GM18498 (cell line): Measurements from ENCODE around the gene JMJD4.
"Not testable (repeated sequence)": the region's sequence is repeated elsewhere in the genome, so short reads cannot be mapped to it uniquely, and the experiment has no call there.

Experiments used
- ATAC-seq: cut with Tn5 transposase; IDR thresholded peaks from one replicate; pipeline ENCODE4 v1.9.1; 2021; ENCODE audit warnings: mild to moderate bottlenecking, moderate library complexity; ENCODE audit not compliant: unreplicated experiment

The JMJD4 gene

GRCh38 chr1:227733751-227734545 lies 1.2 kb downstream of the JMJD4 start:
- ATAC-seq: no peak

- no peak for ATAC-seq
Observed at GRCh38 chr1:227733309-227733705, 1.8 kb downstream of the JMJD4 start.

- no peak for ATAC-seq
Observed at GRCh38 chr1:227732586-227733308, 2.4 kb downstream of the JMJD4 start.

- no peak for ATAC-seq
Observed at GRCh38 chr1:227731696-227732585, 3.2 kb downstream of the JMJD4 start.

DNA sequence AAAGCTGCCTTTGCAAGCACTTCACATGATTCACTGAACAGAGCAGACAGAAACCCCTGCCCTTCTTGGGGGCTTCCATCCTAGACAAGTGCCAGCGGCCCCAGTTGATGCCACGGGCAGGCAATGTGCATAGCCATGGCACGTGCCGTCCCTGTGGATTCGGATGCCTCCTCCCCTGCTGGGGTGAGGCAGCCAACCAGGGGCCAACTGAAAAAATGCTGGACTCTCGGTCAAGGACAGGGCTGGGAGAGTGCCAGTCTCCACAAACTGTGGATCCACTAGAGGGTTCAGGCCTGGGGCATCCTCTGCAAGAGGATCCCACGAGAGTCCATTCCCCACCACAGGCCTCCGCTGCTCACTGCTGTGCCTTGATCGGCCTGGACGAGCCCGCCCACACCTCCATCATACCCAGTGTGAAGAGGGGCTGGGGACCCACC lies 3.8 kb downstream of the JMJD4 start:
- ATAC-seq: no peak

GRCh38 chr1:227730630-227731151 lies 4.4 kb downstream of the JMJD4 start:
- ATAC-seq: no peak

- ATAC-seq: no peak
Observed at GRCh38 chr1:227729881-227730629, 5.0 kb downstream of the JMJD4 start.

- ATAC-seq: no peak
Observed at GRCh38 chr1:227729144-227729880, 5.8 kb downstream of the JMJD4 start.

DNA sequence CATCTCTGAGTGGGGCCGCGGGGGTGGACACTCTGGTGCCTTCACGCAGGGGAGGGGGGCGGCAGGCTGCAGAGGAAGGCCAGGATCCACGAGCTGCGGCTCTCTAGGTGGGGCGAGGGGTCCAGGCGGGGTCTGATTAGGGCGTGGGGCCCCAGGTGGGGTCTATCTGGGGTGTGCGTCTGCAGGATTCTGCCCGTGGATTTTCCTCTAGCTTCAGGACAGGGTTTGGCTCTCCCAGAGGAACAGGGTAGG lies 6.3 kb downstream of the JMJD4 start:
- no peak for ATAC-seq

GRCh38 chr1:227728059-227728891 lies 6.8 kb downstream of the JMJD4 start:
- ATAC-seq: peak; percentile 48

DNA sequence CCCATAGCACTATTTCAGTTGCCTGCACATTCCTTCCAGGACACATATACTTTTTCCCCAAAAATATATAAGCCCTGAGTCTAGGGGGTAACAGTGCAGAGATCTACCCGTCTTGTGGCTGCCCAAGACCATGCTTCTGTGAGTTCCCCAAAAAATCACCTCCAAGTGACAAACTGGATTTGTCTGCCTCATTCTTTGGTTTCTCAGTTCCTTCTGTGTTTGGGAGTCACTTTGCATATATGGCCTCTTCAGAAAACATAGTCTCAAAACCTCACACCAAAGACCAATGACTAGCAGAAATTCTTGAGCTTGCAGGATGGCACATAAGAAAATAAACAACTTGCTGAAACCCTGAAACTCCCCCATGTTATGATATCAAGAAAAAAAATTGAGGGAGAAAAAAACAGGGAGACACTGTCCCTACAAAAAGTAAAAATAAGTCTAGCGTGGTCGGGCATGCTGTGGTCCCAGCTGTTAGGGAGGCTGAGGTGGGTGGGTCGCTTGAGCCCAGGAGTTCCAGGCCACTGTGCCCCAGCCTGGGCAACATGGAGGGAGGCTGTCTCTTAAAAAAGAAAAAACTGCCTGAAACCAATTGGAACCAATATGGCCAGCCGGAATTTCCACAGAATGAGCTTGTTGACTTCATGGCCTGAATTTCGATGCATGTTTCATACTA lies 8.0 kb downstream of the JMJD4 start:
- no peak for ATAC-seq

DNA sequence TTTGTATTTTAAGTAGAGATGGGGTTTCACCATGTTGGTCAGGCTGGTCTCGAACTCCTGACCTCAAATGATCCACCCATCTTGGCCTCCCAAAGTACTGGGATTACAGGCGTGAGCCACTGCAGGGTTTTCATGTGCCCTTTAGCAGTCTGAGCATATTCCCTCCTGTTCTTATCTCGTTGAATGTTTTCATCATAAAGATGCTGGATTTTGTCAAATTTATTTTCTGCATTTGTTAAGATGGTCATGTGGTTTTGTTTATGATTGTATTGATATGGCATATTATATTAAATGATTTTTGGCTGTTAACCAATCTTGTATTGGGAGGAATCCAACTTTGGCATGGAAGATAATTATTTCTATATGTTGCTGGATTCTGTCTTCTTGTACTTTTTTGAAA lies 8.8 kb downstream of the JMJD4 start:
- no peak for ATAC-seq

GRCh38 chr1:227725046-227725445 lies 10.1 kb downstream of the JMJD4 start:
- ATAC-seq: no peak

GRCh38 chr1:227723474-227723873 lies 11.6 kb downstream of the JMJD4 start:
- ATAC-seq: no peak

- no peak for ATAC-seq
Observed at GRCh38 chr1:227718932-227719331, 16.2 kb downstream of the JMJD4 start.

DNA sequence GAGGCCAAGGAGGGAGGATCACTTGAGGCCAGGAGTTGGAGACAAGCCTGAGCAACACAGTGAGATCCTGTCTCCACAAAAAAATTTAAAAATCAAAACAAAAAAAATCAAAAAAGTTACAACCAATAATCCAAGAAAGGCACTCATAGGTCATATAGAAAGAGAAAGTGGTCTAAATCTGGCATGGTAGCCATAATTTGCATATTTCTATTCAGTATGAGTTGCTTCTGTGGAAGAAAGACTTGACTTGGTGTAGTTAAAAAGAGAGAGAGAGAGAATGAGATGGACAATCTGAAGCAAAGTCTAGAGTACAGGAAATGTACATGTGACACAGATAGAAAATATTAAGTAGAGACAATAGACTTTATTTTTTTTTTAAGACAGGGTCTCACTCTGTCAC lies 22.5 kb downstream of the JMJD4 start:
- peak; percentile 45 for ATAC-seq

DNA sequence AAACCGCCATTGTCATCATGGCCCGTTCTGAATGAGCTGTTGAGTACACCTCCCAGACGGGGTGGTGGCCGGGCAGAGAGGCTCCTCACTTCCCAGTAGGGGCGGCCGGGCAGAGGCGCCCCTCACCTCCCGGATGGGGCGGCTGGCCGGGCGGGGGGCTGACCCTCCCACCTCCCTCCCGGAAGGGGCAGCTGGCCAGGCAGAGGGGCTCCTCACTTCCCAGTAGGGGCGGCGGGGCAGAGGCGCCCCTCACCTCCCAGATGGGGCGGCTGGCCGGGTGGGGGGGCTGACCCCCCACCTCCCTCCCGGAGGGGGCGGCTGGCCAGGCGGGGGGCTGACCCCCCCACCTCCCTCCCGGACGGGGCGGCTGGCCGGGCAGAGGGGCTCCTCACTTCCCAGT lies 24.6 kb downstream of the JMJD4 start:
- not testable (repeated sequence) for ATAC-seq

GRCh38 chr1:227709451-227709850 lies 25.7 kb downstream of the JMJD4 start:
- ATAC-seq: no peak

DNA sequence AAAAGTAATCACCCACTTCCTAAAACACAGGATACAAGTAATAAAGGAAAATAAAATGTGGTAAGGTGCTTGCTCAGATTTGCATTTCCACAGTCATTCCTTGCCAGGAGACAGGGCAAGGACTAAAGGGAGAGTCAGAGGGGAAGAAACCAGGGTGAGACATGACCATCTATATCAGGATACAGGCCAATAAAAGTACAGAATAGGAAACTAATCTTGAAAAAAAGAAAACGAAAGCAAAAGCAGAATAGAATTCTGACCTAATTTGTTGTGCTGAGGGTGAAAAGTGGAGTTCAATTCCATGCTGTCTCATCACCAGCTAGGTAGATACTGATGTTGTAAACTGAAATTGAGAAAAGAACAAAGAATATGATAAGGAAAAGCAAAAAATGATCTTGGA lies 27.3 kb downstream of the JMJD4 start:
- ATAC-seq: no peak
